SHP77 treated with DMSO at 0.1 percent for 48 hours (cell line): ENCODE results near the gene GPANK1.

Source experiments
- DNase-seq: peaks from one replicate; lab custom pipeline; 2025; lab: John Stamatoyannopoulos, UW

GPANK1 gene

GRCh38 chr6:31691078-31691463, 26.3 kb upstream of the GPANK1 start:
- DNase-seq: no peak

GRCh38 chr6:31690231-31691077, 25.7 kb upstream of the GPANK1 start:
- DNase-seq: no peak

- DNase-seq: no peak
Observed at GRCh38 chr6:31689249-31690110, 24.7 kb upstream of the GPANK1 start.

- no peak for DNase-seq
Observed at GRCh38 chr6:31687860-31688693, 23.3 kb upstream of the GPANK1 start.

GRCh38 chr6:31687321-31687720, 22.5 kb upstream of the GPANK1 start:
- DNase-seq: no peak

GRCh38 chr6:31686483-31686882, 21.7 kb upstream of the GPANK1 start:
- no peak for DNase-seq

- DNase-seq: no peak
Observed at GRCh38 chr6:31683591-31683990, 18.8 kb upstream of the GPANK1 start.

GRCh38 chr6:31681135-31681671, 16.4 kb upstream of the GPANK1 start:
- DNase-seq: no peak

- DNase-seq: peak; percentile 74
Observed at GRCh38 chr6:31680226-31681134, 15.7 kb upstream of the GPANK1 start, which contains the start of gene LY6G5C. Gene LY6G5C, minus strand, starts transcription at chr6:31681067. Its CDS starts 694 bp downstream, at chr6:31680373.

GRCh38 chr6:31677955-31678354, 13.2 kb upstream of the GPANK1 start:
- DNase-seq: no peak

- DNase-seq: no peak
Observed at GRCh38 chr6:31676904-31677303, 12.1 kb upstream of the GPANK1 start.

- DNase-seq: no peak
Observed at GRCh38 chr6:31676322-31676903, 11.6 kb upstream of the GPANK1 start.

GRCh38 chr6:31669676-31670075, 4.9 kb upstream of the GPANK1 start, which contains the start of gene LY6G5B:
Gene LY6G5B, plus strand, starts transcription at chr6:31669976. Its CDS starts 975 bp downstream, at chr6:31670951.
- no peak for DNase-seq

- DNase-seq: no peak
Observed at GRCh38 chr6:31666337-31666965, 1.7 kb upstream of the GPANK1 start.

GRCh38 chr6:31665501-31666336, 922 bp upstream of the GPANK1 start, which contains the start of gene CSNK2B:
Gene CSNK2B, plus strand, starts transcription at chr6:31666080. Its CDS starts 752 bp downstream, at chr6:31666832.
- peak; percentile 89 for DNase-seq

GRCh38 chr6:31663961-31664789, 622 bp downstream of the GPANK1 start:
- no peak for DNase-seq

- no peak for DNase-seq
Observed at GRCh38 chr6:31663126-31663960, 1.5 kb downstream of the GPANK1 start.
